Measurements from ENCODE around the gene TSPAN31.

TSPAN31 gene

GRCh38 chr12:57783861-57784260 lies 39.0 kb downstream of the TSPAN31 start:
- Mint-ChIP-seq H3K4me3 (peak overlapping the region; percentile 73), H3K9me3 (no peaks in the 10 kb centered on the region), H3K27me3 (no peaks in the 10 kb centered on the region), H3K36me3 (ENCODE audit: low read depth) (peaks cover 44% of the 10 kb centered on the region), H3K4me1 (ENCODE audit: low read depth) (peaks cover 33% of the 10 kb centered on the region), H3K27ac (no peak overlapping the region)

- peaks cover 20% of the 10 kb centered on the region for H3K4me1 Mint-ChIP-seq (ENCODE audit: low read depth)
- peak overlapping the region; percentile 8 for H3K27ac Mint-ChIP-seq
- H3K4me3 Mint-ChIP-seq: no peak overlapping the region
- no peaks in the 10 kb centered on the region for H3K9me3 Mint-ChIP-seq
- H3K27me3 Mint-ChIP-seq: no peaks in the 10 kb centered on the region
- H3K36me3 Mint-ChIP-seq (ENCODE audit: low read depth): peaks cover 72% of the 10 kb centered on the region
Observed at GRCh38 chr12:57793920-57794319, 49.1 kb downstream of the TSPAN31 start.

DNA sequence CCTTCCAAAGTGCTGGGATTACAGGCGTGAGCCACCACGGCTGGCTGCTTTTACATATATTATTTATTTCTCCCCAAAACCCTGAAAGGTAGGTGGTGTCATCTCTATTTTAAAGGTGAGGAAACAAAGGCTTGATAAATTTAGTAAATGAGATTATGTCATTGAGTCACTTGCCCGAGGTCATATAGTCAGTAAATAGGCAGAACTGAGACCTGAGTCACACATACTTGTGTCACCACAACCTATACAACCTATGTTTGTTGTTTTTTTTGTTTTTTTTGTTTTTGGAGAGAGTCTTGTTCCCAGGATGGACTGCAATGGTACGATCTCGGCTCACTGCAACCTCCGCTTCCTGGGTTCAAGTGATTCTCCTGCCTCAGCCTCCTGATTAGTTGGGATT lies 50.5 kb downstream of the TSPAN31 start:
- Mint-ChIP-seq H3K36me3 (ENCODE audit: low read depth) (peaks cover 66% of the 10 kb centered on the region), H3K27me3 (no peaks in the 10 kb centered on the region), H3K27ac (no peak overlapping the region), H3K9me3 (no peaks in the 10 kb centered on the region), H3K4me3 (no peak overlapping the region), H3K4me1 (ENCODE audit: low read depth) (peaks cover 20% of the 10 kb centered on the region)

DNA sequence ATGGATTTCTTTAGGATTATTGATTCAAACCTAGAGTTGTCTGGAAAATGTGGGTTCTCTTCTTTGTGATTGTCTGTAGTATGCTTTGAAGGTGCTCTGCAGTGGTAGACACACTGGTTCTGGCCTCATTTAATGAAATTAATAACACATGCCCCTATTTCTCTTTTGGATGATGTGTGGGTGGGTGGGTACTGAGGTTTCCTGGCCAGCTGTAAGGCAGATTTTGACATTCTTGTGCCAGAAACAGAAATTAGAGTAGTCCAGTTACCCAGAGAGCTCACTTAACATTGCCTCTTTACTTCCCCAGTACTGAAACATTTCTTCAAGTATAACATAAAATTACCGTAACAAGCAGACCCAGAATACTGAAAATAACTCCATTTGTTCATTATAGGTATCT lies 52.2 kb downstream of the TSPAN31 start:
- Mint-ChIP-seq H3K36me3 (ENCODE audit: low read depth) (peaks cover 61% of the 10 kb centered on the region), H3K4me1 (ENCODE audit: low read depth) (peaks cover 15% of the 10 kb centered on the region), H3K27ac (no peak overlapping the region)

GRCh38 chr12:57797933-57798332 lies 53.1 kb downstream of the TSPAN31 start:
- Mint-ChIP-seq H3K36me3 (ENCODE audit: low read depth) (peaks cover 54% of the 10 kb centered on the region), H3K27ac (no peak overlapping the region), H3K4me3 (no peak overlapping the region), H3K4me1 (ENCODE audit: low read depth) (peaks cover 13% of the 10 kb centered on the region), H3K27me3 (no peaks in the 10 kb centered on the region), H3K9me3 (no peaks in the 10 kb centered on the region)

More for the DNA sequence above, 52.2 kb downstream of the TSPAN31 start:
- no peaks in the 10 kb centered on the region for H3K9me3 Mint-ChIP-seq
- H3K4me3 Mint-ChIP-seq: no peak overlapping the region
- H3K27me3 Mint-ChIP-seq: no peaks in the 10 kb centered on the region
